ENCODE measurements around the gene ALDOC.

GRCh38 chr17:28572259-28573039 is 4.2 kb downstream of the ALDOC start:
- TF ChIP-seq CTCF (IDR thresholded peaks at IDR 0.05; ENCODE audit: insufficient read depth, low read depth, low read length) (no peak), EZH2 (IDR thresholded peaks at IDR 0.05; ENCODE audit: insufficient read depth, low read length) (no peak)

Data from astrocyte (in vitro differentiated cells and primary cell).